ENCODE measurements around the gene GIPC1. TPM values are rescaled to one million over a fixed set of nuclear protein-coding genes. Genes with fewer than 3 reads are reported as not detected.

Gene GIPC1
- total and polyA plus RNA-seq, 9 of the 15 experiments (the other 6 are each of a cell fraction or from before 2014, with no cell fraction given): 0.49 to 54.7 (median 24.8) TPM

DNA sequence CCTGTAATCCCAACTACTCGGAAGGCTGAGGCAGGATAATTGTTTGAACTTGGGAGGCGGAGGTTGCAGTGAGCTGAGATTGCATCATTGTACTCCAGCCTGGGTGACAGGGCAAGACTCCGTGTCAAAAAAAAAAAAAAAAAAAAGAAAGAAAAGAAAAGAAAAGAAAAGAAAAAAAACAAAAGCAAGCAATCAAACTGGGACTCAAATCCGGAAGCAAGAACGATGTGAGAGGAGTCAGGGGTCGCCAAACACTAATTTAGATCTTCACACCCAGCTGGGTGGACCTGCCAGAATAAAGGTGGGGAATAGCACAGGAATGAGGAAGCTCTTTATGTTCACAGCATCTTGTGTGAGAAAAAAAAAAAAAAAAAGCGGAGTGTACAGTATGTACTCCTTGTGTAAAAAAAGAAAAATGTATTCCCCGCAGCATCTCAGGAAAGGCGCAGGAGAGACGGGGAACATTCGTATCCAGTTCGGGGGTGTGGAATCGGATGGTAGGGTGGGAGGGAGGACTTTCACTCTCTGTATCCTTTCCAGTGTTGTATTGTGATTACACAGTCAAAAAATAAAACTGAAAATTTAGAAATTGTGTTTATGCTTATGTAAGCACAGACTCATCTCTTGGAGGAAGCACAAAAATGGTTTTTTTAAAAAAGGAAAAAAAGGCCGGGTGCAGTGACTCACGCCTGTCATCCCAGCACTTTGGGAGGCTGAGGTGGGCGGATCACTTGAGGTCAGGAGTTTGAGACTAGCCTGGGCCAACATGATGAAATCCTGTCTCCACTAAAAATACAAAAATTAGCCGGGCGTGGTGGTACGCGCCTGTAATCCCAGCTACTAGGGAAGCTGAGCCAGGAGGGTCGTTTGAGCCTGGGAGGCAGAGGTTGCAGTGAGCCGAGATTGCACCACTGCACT lies 14.6 kb upstream of the GIPC1 start (continued):
- TF ChIP-seq, protein P1, sequence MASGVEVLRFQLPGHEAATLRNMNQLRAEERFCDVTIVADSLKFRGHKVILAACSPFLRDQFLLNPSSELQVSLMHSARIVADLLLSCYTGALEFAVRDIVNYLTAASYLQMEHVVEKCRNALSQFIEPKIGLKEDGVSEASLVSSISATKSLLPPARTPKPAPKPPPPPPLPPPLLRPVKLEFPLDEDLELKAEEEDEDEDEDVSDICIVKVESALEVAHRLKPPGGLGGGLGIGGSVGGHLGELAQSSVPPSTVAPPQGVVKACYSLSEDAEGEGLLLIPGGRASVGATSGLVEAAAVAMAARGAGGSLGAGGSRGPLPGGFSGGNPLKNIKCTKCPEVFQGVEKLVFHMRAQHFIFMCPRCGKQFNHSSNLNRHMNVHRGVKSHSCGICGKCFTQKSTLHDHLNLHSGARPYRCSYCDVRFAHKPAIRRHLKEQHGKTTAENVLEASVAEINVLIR (CRISPR knock-in tag; IDR thresholded peaks at IDR 0.05): no peak
- TF ChIP-seq, protein P2, sequence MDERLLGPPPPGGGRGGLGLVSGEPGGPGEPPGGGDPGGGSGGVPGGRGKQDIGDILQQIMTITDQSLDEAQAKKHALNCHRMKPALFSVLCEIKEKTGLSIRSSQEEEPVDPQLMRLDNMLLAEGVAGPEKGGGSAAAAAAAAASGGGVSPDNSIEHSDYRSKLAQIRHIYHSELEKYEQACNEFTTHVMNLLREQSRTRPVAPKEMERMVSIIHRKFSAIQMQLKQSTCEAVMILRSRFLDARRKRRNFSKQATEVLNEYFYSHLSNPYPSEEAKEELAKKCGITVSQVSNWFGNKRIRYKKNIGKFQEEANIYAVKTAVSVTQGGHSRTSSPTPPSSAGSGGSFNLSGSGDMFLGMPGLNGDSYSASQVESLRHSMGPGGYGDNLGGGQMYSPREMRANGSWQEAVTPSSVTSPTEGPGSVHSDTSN (CRISPR knock-in tag; IDR thresholded peaks at IDR 0.05; ENCODE audit: low read depth): no peak
- TF ChIP-seq, protein P2 (tag; conservative IDR thresholded peaks at IDR 0.05; ENCODE audit: low read depth): no peak
- TF ChIP-seq ZZZ3 (IDR thresholded peaks at IDR 0.05) (no peak), ZBTB8A (IDR thresholded peaks at IDR 0.05; ENCODE audit: partially characterized antibody) (no peak), ZNF354B (CRISPR knock-in tag; IDR thresholded peaks at IDR 0.05) (no peak), ARNT (IDR thresholded peaks at IDR 0.05) (0 out of 4 replicates have a peak, but pooled peaks of 1 of the 2 experiments have one; percentile 23), ZNF316 (IDR thresholded peaks at IDR 0.05) (peak; percentile 74), LARP7 (IDR thresholded peaks at IDR 0.05) (peak; percentile 68; the same call in 1 of the 2 replicates), BRD9 (IDR thresholded peaks at IDR 0.05; ENCODE audit: low read depth, partially characterized antibody) (peak; percentile 55), ZNF431 (CRISPR knock-in tag; IDR thresholded peaks at IDR 0.05) (no peak), HEY1 (CRISPR knock-in tag; IDR thresholded peaks at IDR 0.05; ENCODE audit: borderline replicate concordance) (no peak)
- TF ChIP-seq, protein P3, sequence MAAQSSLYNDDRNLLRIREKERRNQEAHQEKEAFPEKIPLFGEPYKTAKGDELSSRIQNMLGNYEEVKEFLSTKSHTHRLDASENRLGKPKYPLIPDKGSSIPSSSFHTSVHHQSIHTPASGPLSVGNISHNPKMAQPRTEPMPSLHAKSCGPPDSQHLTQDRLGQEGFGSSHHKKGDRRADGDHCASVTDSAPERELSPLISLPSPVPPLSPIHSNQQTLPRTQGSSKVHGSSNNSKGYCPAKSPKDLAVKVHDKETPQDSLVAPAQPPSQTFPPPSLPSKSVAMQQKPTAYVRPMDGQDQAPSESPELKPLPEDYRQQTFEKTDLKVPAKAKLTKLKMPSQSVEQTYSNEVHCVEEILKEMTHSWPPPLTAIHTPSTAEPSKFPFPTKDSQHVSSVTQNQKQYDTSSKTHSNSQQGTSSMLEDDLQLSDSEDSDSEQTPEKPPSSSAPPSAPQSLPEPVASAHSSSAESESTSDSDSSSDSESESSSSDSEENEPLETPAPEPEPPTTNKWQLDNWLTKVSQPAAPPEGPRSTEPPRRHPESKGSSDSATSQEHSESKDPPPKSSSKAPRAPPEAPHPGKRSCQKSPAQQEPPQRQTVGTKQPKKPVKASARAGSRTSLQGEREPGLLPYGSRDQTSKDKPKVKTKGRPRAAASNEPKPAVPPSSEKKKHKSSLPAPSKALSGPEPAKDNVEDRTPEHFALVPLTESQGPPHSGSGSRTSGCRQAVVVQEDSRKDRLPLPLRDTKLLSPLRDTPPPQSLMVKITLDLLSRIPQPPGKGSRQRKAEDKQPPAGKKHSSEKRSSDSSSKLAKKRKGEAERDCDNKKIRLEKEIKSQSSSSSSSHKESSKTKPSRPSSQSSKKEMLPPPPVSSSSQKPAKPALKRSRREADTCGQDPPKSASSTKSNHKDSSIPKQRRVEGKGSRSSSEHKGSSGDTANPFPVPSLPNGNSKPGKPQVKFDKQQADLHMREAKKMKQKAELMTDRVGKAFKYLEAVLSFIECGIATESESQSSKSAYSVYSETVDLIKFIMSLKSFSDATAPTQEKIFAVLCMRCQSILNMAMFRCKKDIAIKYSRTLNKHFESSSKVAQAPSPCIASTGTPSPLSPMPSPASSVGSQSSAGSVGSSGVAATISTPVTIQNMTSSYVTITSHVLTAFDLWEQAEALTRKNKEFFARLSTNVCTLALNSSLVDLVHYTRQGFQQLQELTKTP (IDR thresholded peaks at IDR 0.05; ENCODE audit: low read depth in 1 of 2, partially characterized antibody in 2 of 2): peak in 1 of 2 experiments; percentile 45

All from K562 (cell line).